GM12864 (cell line): ENCODE data around the gene C1QTNF7.
A peak's percentile ranks its signal among the peaks of the same experiment; 100 is the strongest.

ENCODE experiments used
- DNase-seq: peaks from one replicate; pipeline ENCODE4 v3.0.0-alpha.2; 2011; ENCODE audit warnings: low read depth
- H3K4me3 ChIP-seq: 2 replicates; pipeline ENCODE4 v1.5.1; 2011; ENCODE audit warnings: mild to moderate bottlenecking, low read depth, low read length, control low read depth
- TF ChIP-seq, protein P1 (sequence below): IDR thresholded peaks from 2 replicates; pipeline ENCODE4 v1.5.1; 2011; ENCODE audit warnings: low read depth, mild to moderate bottlenecking, moderate library complexity, low read length, control low read depth, inconsistent platforms; ENCODE audit errors: missing control alignments

The C1QTNF7 gene

DNA sequence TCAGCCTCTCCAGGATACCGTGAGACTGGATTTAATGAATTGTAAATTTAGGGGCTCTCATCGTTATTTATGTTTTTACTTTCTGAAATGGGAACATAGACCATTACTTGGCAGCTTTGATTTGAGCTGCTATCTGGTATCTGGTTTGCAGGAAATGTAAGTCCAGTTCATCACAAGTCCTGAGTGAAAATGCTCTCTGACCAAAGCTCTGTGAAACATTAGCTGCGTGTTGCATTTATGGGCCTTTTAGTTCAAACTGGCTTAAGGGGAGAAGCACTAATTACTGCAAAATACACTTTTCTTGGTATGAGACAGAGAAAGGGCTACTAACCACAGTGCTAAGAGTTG lies 42.3 kb downstream of the C1QTNF7 start:
- TF ChIP-seq, protein P1, sequence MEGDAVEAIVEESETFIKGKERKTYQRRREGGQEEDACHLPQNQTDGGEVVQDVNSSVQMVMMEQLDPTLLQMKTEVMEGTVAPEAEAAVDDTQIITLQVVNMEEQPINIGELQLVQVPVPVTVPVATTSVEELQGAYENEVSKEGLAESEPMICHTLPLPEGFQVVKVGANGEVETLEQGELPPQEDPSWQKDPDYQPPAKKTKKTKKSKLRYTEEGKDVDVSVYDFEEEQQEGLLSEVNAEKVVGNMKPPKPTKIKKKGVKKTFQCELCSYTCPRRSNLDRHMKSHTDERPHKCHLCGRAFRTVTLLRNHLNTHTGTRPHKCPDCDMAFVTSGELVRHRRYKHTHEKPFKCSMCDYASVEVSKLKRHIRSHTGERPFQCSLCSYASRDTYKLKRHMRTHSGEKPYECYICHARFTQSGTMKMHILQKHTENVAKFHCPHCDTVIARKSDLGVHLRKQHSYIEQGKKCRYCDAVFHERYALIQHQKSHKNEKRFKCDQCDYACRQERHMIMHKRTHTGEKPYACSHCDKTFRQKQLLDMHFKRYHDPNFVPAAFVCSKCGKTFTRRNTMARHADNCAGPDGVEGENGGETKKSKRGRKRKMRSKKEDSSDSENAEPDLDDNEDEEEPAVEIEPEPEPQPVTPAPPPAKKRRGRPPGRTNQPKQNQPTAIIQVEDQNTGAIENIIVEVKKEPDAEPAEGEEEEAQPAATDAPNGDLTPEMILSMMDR, result no peak
- no peak for DNase-seq
- H3K4me3 ChIP-seq, result no peak overlapping the region; the same call in 1 of the 2 replicates

GRCh38 chr4:15476396-15476795 lies 48.6 kb downstream of the C1QTNF7 start:
- TF ChIP-seq, protein P1, result no peak
- no peak overlapping the region for H3K4me3 ChIP-seq
- no peak for DNase-seq

GRCh38 chr4:15478724-15479088 lies 50.9 kb downstream of the C1QTNF7 start:
- DNase-seq, result no peak
- TF ChIP-seq, protein P1, result no peak
- no peak overlapping the region for H3K4me3 ChIP-seq

- DNase-seq, result peak; percentile 5
- no peak overlapping the region for H3K4me3 ChIP-seq
- TF ChIP-seq, protein P1, result peak; percentile 55
Measured at GRCh38 chr4:15479089-15479912, 51.5 kb downstream of the C1QTNF7 start.

DNA sequence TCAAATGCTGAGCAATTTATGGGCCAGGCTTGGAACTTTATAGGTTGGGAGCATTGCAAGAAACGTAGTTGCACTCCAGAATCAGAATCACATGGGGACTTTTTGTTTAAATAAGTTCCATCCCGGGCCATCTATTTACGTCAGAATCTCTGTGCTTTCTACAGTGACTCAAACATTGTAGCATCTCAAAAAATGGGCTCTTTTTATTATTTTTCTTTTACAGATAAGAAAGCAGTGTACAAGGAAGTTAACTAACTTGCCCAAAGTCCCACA lies 52.0 kb downstream of the C1QTNF7 start:
- H3K4me3 ChIP-seq, result no peak overlapping the region
- TF ChIP-seq, protein P1, result no peak
- DNase-seq, result no peak

DNA sequence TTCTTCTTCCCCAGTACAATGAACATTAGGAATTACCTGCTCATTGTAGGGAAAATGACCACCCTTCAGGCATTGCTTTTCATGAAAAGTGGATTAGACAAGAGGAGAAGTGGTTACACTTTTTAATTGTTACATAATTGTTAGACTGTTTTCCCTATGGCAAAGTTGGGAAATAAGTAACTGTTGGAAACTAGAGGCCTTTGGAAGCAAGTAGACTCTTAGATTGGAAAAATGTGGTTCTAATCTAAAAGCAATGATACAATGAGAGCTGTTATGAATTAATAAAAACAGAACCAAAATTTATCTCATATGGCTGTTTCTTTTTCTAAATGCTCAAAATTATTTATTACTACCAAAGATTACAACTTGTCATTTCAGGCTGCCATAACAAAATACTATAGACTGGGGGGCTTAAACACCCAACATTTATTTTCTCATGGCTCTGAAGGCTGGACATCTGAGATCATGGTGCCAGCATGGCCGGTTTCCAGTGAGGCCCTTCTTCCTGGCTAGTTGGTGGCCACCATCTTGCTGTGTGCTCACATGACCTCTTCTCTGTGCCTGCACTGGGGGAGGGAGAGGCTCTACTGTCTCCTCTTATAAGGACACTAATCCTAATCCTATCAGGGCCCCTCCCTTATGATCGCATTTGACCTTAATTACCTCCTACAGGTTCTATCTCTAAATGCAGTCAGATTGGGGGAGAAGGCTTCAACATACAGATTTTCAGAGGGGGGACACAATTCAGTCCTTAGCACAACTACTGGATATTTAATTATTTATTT lies 54.3 kb downstream of the C1QTNF7 start:
- TF ChIP-seq, protein P1, result no peak
- no peak overlapping the region for H3K4me3 ChIP-seq
- DNase-seq, result no peak
